CD4-positive, alpha-beta T cell treated with Interleukin-1 beta for 1 hour (primary cell): Measurements from ENCODE around the gene EPHB1.
"Not testable (repeated sequence)": the region's sequence is repeated elsewhere in the genome, so short reads cannot be mapped to it uniquely, and the experiment has no call there.

Experiments used
- DNase-seq, 2 donors: peaks; one replicate each; pipeline ENCODE4 v3.0.0-alpha.2; 2020 to 2022

The EPHB1 gene

GRCh38 chr3:135090020-135090717, 295.1 kb downstream of the EPHB1 start:
- no peak for DNase-seq

GRCh38 chr3:135091946-135092345, 296.9 kb downstream of the EPHB1 start:
- no peak for DNase-seq

- no peak for DNase-seq
Observed at GRCh38 chr3:135093121-135093520, 298.1 kb downstream of the EPHB1 start.

- no peak for DNase-seq
Observed at GRCh38 chr3:135097276-135097946, 302.4 kb downstream of the EPHB1 start.

GRCh38 chr3:135099734-135100355, 304.8 kb downstream of the EPHB1 start:
- DNase-seq: no peak

- no peak for DNase-seq
Observed at GRCh38 chr3:135100366-135100765, 305.3 kb downstream of the EPHB1 start.

- DNase-seq: no peak
Observed at GRCh38 chr3:135103917-135104316, 308.9 kb downstream of the EPHB1 start.

GRCh38 chr3:135106445-135106844, 311.4 kb downstream of the EPHB1 start:
- DNase-seq: no peak

GRCh38 chr3:135107043-135107442, 312.0 kb downstream of the EPHB1 start:
- DNase-seq: no peak

- DNase-seq: no peak
Observed at GRCh38 chr3:135109681-135110080, 314.6 kb downstream of the EPHB1 start.

- DNase-seq: not testable (repeated sequence)
Observed at GRCh38 chr3:135114551-135114950, 319.5 kb downstream of the EPHB1 start.

- no peak for DNase-seq
Observed at GRCh38 chr3:135117977-135118376, 322.9 kb downstream of the EPHB1 start.

GRCh38 chr3:135118792-135119191, 323.7 kb downstream of the EPHB1 start:
- no peak for DNase-seq

- no peak for DNase-seq
Observed at GRCh38 chr3:135125171-135125801, 330.2 kb downstream of the EPHB1 start.

GRCh38 chr3:135127946-135128470, 332.9 kb downstream of the EPHB1 start:
- DNase-seq: no peak

GRCh38 chr3:135128818-135129217, 333.8 kb downstream of the EPHB1 start:
- DNase-seq: no peak

GRCh38 chr3:135131290-135131689, 336.2 kb downstream of the EPHB1 start:
- no peak for DNase-seq

GRCh38 chr3:135133905-135134683, 339.0 kb downstream of the EPHB1 start:
- DNase-seq: no peak

- DNase-seq: no peak
Observed at GRCh38 chr3:135134684-135135075, 339.6 kb downstream of the EPHB1 start.

GRCh38 chr3:135135445-135135844, 340.4 kb downstream of the EPHB1 start:
- DNase-seq: no peak

GRCh38 chr3:135136361-135137100, 341.5 kb downstream of the EPHB1 start:
- no peak for DNase-seq

GRCh38 chr3:135137296-135137695, 342.2 kb downstream of the EPHB1 start:
- DNase-seq: no peak
